HFFc6 (cell line): ENCODE results near the gene PKIG. TPM values are rescaled to one million over a fixed set of nuclear protein-coding genes. Genes with fewer than 3 reads are reported as not detected.

Source experiments
- DNase-seq: peaks from one replicate; pipeline ENCODE4 v3.0.0-alpha.2; 2018
- H3K27ac Mint-ChIP-seq: 2 replicates; pipeline ENCODE4 v1.8.0; 2020; ENCODE audit warnings: mild to moderate bottlenecking, mixed read lengths
- H3K27me3 Mint-ChIP-seq: 2 replicates; pipeline ENCODE4 v1.8.0; 2021; ENCODE audit warnings: mild to moderate bottlenecking, moderate library complexity, mixed read lengths; ENCODE audit not compliant: insufficient read depth
- H3K36me3 Mint-ChIP-seq: 2 replicates; pipeline ENCODE4 v1.8.0; 2021; ENCODE audit warnings: low read depth, mixed read lengths
- H3K4me1 Mint-ChIP-seq: 2 replicates; pipeline ENCODE4 v1.8.0; 2020; ENCODE audit warnings: low read depth, mixed read lengths
- H3K4me3 Mint-ChIP-seq: 2 replicates; pipeline ENCODE4 v1.8.0; 2020; ENCODE audit warnings: mild to moderate bottlenecking, moderate library complexity, mixed read lengths
- H3K9me3 Mint-ChIP-seq: 2 replicates; pipeline ENCODE4 v1.8.0; 2020; ENCODE audit warnings: mild to moderate bottlenecking, mixed read lengths
- total RNA-seq, 6 experiments: library from RNA; stranded (reverse); fragmentation: NEBNext Ultra II Directional; extraction: Animal tissue kit (Norgen Biotek cat#: 25700); gene quantifications; 2 replicates in 1 of 6; 3 replicates in 5 of 6; pipeline ENCODE4 v1.2.3, GENCODE V29; 2021
- TF ChIP-seq, protein P1 (sequence below): fragments of 200-600 bp; sonication (generic); IDR thresholded peaks from 2 replicates; pipeline ENCODE4 v1.5.0; 2021; ENCODE audit warnings: antibody characterized with exemption, mild to moderate bottlenecking

The PKIG gene
- total RNA-seq, 6 experiments from 2014 or later, result 35.5 to 57.6 (median 52.0) TPM

DNA sequence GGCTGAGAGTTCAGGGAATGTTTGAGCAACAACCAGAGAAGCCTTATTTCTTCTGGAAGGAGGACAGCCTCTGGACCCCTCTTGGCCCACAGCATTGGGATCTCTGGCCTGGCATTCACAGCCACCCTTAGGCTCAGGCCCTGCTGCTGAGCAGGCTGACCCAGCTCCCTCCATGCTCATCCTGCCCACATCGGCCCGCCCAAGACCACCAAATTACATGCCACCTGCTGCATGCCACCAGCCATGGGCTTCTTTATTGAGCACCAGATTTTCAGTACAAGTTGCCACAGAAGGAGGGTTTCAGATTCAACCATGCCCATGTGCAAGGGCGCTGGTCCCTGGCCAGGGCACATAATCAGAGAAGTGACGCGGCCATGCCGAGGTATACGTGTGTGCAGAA is 36.9 kb downstream of the PKIG start:
- TF ChIP-seq, protein P1, sequence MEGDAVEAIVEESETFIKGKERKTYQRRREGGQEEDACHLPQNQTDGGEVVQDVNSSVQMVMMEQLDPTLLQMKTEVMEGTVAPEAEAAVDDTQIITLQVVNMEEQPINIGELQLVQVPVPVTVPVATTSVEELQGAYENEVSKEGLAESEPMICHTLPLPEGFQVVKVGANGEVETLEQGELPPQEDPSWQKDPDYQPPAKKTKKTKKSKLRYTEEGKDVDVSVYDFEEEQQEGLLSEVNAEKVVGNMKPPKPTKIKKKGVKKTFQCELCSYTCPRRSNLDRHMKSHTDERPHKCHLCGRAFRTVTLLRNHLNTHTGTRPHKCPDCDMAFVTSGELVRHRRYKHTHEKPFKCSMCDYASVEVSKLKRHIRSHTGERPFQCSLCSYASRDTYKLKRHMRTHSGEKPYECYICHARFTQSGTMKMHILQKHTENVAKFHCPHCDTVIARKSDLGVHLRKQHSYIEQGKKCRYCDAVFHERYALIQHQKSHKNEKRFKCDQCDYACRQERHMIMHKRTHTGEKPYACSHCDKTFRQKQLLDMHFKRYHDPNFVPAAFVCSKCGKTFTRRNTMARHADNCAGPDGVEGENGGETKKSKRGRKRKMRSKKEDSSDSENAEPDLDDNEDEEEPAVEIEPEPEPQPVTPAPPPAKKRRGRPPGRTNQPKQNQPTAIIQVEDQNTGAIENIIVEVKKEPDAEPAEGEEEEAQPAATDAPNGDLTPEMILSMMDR, result no peak
- Mint-ChIP-seq H3K27me3 (peaks cover 4% of the 10 kb centered on the region), H3K27ac (no peak overlapping the region), H3K36me3 (peaks cover 58% of the 10 kb centered on the region), H3K4me1 (no peaks in the 10 kb centered on the region; the same call in 1 of the 2 replicates), H3K9me3 (peaks cover 12% of the 10 kb centered on the region; the same call in 1 of the 2 replicates), H3K4me3 (no peak overlapping the region)
- no peak for DNase-seq

DNA sequence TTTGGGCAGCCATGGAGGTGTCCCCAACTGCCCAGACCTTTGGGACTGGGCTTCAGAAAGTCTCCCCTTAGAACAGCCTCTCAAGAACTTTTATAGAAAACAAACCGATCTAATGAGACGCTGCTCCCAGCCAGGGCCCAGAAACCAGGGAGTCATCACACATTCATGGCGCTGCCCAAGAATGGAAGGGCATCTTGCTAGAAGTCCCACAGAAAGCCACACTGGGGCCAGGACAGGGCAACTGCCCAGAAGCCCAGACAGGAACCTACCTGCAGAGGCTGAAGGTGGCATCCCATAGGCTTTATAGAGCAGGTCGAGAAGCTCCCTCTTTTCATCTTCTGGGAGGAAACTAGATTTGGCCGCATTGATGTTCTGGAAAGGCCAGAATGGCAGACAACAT is 37.7 kb downstream of the PKIG start:
- H3K36me3 Mint-ChIP-seq, result peaks cover 61% of the 10 kb centered on the region
- no peak overlapping the region for H3K4me3 Mint-ChIP-seq
- TF ChIP-seq, protein P1, result no peak
- peaks cover 3% of the 10 kb centered on the region for H3K27me3 Mint-ChIP-seq
- H3K4me1 Mint-ChIP-seq, result no peaks in the 10 kb centered on the region; the same call in 1 of the 2 replicates
- H3K27ac Mint-ChIP-seq, result no peak overlapping the region
- H3K9me3 Mint-ChIP-seq, result peaks cover 12% of the 10 kb centered on the region; the same call in 1 of the 2 replicates
- no peak for DNase-seq

DNA sequence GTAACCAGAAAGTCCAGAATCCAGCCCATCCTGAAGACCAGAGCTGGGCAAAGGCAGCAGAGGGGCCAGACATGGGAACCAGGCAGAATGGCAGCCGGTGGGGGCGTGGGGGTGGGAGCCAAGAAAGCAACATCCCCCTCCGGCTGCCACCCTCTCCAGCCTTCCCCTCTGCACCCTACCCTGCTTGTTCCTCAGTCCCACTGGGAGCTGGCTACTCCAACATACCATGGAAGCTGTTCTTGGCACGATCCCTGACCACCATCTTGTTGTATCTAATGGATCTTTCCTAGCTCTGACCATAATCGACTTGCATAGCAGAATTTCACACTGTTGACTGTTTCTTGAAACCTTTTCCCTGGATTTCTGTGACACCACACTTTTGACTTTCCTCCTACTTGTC is 38.9 kb downstream of the PKIG start:
- TF ChIP-seq, protein P1, result no peak
- peaks cover 2% of the 10 kb centered on the region for H3K27me3 Mint-ChIP-seq
- H3K36me3 Mint-ChIP-seq, result peaks cover 55% of the 10 kb centered on the region
- no peaks in the 10 kb centered on the region for H3K4me1 Mint-ChIP-seq
- no peak overlapping the region for H3K4me3 Mint-ChIP-seq
- no peak for DNase-seq
- H3K9me3 Mint-ChIP-seq, result peaks cover 12% of the 10 kb centered on the region; the same call in 1 of the 2 replicates
- no peak overlapping the region for H3K27ac Mint-ChIP-seq

DNA sequence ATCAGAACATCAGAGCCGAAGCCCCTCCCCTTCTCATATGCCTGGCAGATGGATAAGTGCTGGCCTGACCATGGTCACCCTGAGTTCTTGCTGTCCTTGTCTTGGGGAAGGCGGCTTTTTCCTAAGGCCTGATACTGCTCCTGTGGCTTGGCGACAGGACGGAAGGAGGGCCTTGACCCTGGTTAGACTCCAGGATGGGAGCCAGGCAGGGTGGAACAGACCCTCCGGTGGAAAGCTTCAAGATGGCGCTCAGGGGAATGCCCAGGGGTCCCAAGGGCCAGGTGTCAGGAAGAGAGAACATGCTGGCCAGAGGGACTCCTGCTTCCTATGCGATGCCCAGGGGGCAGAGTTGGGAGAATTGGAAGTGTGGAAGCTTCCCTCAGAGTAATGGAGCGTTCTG is 39.6 kb downstream of the PKIG start:
- Mint-ChIP-seq H3K4me3 (no peak overlapping the region), H3K4me1 (no peaks in the 10 kb centered on the region), H3K27me3 (peaks cover 2% of the 10 kb centered on the region), H3K27ac (no peak overlapping the region), H3K36me3 (peaks cover 54% of the 10 kb centered on the region), H3K9me3 (peaks cover 12% of the 10 kb centered on the region; the same call in 1 of the 2 replicates)
- no peak for DNase-seq
- TF ChIP-seq, protein P1, result no peak

DNA sequence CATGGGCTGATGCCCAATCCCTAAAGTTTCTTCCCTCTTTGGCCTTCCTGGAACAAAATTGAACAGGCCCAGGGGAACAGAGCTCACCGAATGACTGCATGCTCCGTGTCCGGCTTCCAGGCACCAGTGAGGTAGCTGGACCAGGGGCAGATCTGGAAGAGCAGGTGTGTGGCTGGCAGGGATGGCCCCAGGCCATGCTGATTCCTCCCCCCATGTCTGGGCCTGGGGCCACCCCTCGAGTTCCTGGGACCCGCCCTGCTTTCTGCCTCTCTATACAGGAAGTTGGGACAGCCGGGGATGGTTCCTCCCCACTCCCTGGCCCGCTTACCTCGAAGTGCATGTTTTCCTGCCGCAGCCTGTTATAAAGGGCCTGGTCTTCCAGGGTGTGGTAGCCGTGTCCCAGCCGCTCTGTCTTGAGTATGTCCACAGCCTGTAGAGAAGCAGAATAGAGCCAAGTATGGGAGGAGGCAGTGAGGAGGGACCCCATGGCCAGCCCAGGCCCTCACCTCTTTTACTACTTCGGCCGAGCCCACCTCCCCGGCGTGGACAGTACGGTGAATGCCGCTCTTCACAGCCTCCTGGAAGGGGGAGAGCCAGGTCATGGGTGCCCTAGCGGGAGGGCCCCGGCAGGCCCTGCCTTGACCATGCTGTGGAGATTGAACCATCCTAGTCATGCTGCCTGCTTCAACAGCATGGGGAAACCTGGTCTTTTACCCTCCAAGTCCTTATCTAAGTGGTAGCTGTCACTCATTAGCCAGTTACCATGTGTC is 40.3 kb downstream of the PKIG start:
- no peak overlapping the region for H3K27ac Mint-ChIP-seq
- H3K9me3 Mint-ChIP-seq, result peaks cover 12% of the 10 kb centered on the region; the same call in 1 of the 2 replicates
- H3K36me3 Mint-ChIP-seq, result peaks cover 54% of the 10 kb centered on the region
- peaks cover 2% of the 10 kb centered on the region for H3K27me3 Mint-ChIP-seq
- no peak for DNase-seq
- no peak overlapping the region for H3K4me3 Mint-ChIP-seq
- TF ChIP-seq, protein P1, result no peak
- H3K4me1 Mint-ChIP-seq, result no peaks in the 10 kb centered on the region
